ENCODE data around the gene PITX2.
A peak's percentile ranks its signal among the peaks of the same experiment; 100 is the strongest.

PITX2 gene

GRCh38 chr4:110636171-110636679 lies 13.3 kb upstream of the PITX2 start:
- DNase-seq: no peak

- DNase-seq: no peak
Measured at GRCh38 chr4:110635163-110635865, 12.4 kb upstream of the PITX2 start.

GRCh38 chr4:110634350-110635162 lies 11.7 kb upstream of the PITX2 start:
- DNase-seq: no peak

- DNase-seq: no peak
Measured at GRCh38 chr4:110633358-110634341, 10.8 kb upstream of the PITX2 start.

GRCh38 chr4:110632506-110633357 lies 9.9 kb upstream of the PITX2 start:
- DNase-seq: no peak

GRCh38 chr4:110631584-110632505 lies 9.0 kb upstream of the PITX2 start:
- DNase-seq: peak; percentile 44 to 55

GRCh38 chr4:110630688-110631402 lies 8.0 kb upstream of the PITX2 start:
- no peak for DNase-seq

- no peak for DNase-seq
Measured at GRCh38 chr4:110629780-110630687, 7.2 kb upstream of the PITX2 start.

- DNase-seq: no peak
Measured at GRCh38 chr4:110629214-110629754, 6.4 kb upstream of the PITX2 start.

- no peak for DNase-seq
Measured at GRCh38 chr4:110628663-110629213, 5.9 kb upstream of the PITX2 start.

GRCh38 chr4:110627977-110628662 lies 5.2 kb upstream of the PITX2 start:
- DNase-seq: no peak

- DNase-seq: no peak
Measured at GRCh38 chr4:110626532-110627153, 3.8 kb upstream of the PITX2 start.

GRCh38 chr4:110625576-110626257 lies 2.8 kb upstream of the PITX2 start:
- DNase-seq: no peak

- no peak for DNase-seq
Measured at GRCh38 chr4:110624904-110625494, 2.1 kb upstream of the PITX2 start.

- DNase-seq: no peak
Measured at GRCh38 chr4:110624398-110624780, 1.5 kb upstream of the PITX2 start.

- no peak for DNase-seq
Measured at GRCh38 chr4:110623718-110624397, 981 bp upstream of the PITX2 start.

All from bone marrow (tissue), 2 donors.